Middle frontal gyrus (tissue), 1 donor: Measurements from ENCODE around the gene FDX2.

Experiments
- DNase-seq: peaks from one replicate; pipeline ENCODE4 v3.0.0-alpha.2; 2015; ENCODE audit warnings: low spot score; ENCODE audit errors: extremely low spot score

The FDX2 gene

DNA sequence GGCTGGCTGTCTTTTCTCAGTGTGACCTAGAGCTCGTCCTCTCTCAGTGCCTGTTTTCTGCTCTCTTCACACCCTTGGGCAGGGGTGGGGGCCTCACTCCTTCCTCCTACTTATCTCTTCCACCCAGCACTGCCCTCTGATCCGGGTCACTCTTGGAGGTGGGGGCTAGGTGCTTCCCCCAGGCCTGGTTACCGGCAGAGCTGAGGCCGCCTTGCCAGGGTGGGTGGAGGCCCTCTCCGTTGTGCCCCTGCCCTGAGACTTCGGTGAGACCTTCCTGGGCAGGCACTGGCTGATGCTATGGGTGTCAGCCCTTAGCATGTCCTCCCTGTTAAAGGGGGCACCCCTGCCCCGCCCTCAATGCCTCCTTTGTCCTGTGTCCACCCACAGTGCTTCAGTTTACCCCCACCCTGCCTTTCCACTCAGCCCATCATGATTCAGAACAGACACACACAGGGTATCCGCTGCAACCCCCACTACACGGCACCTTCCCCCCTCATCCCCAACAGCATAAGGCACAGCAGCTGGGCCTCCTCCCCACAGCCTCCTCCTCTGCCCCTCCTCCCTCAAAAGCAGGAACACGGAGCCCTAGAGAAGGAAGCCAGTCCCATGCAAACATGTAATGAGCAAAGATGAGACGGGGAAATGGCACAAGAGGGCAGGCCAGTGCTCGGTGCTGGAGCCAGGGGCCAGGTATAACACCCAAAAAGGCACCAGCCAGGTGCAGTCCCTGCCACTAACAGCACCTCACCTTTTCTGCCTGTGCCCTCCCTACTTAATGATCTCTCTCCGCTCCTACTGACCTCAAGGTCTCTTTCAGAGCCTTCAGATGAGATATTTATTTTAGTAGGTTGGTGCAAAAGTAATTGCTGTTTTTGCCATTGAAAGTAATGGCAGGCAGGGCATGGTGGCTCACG lies 16.0 kb downstream of the FDX2 start:
- no peak for DNase-seq

DNA sequence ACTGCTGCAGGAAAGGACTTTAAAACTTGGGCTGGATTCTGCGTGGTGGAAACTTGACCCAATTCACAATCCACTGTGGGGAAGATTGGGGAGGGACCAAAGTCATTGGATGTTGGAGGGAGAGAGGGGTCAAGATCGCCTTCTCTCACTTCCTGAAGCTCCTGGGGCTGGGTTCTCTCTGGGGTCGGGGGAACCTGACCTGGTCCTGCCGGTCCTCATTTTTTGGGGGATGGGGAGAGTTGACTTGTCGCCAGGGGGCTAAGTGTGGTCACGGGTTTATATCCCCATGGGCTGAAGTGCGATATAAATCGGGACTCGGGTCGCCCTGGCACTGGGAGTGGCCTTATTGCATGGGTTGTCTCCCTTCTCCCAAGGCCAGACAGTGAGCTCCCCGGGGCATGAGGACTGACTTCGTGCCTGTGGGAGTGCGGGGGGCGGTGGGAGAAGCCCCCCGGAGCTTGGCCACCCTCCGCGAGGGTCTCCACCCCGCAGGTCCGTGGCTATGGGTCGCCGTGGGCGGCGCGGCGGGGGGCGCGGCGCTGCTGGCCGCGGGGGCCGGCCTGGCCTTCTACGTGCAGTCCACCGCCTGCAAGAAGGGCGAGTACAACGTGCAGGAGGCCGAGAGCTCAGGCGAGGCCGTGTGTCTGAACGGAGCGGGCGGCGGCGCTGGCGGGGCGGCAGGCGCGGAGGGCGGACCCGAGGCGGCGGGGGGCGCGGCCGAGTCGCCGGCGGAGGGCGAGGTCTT lies 19.8 kb downstream of the FDX2 start:
- no peak for DNase-seq

DNA sequence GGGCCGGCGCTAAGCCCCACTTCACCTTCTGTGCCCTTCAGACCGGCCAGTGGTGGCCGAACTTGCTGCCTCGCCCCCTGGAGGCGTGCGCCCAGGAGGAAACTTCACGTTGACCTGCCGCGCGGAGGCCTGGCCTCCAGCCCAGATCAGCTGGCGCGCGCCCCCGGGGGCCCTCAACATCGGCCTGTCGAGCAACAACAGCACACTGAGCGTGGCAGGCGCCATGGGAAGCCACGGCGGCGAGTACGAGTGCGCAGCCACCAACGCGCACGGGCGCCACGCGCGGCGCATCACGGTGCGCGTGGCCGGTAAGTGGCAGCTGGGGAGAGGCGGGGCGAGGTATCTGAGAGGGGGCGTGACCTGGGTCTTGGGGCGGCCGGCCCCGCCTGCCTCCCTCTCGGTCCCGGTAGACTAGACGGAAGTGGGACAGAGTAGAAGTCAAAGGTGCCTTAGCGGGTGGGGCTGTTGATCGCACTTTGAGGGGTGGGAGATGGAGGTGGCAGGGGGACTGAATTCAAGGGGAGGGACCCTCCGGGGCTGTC lies 20.4 kb downstream of the FDX2 start:
- no peak for DNase-seq

DNA sequence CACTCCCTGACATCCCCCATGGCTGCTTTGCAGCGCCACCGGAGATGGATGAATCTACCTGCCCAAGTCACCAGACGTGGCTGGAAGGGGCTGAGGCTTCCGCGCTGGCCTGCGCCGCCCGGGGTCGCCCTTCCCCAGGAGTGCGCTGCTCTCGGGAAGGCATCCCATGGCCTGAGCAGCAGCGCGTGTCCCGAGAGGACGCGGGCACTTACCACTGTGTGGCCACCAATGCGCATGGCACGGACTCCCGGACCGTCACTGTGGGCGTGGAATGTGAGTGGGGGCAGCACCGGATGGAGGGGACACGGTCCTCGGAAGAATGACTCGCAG lies 21.5 kb downstream of the FDX2 start:
- DNase-seq: no peak

DNA sequence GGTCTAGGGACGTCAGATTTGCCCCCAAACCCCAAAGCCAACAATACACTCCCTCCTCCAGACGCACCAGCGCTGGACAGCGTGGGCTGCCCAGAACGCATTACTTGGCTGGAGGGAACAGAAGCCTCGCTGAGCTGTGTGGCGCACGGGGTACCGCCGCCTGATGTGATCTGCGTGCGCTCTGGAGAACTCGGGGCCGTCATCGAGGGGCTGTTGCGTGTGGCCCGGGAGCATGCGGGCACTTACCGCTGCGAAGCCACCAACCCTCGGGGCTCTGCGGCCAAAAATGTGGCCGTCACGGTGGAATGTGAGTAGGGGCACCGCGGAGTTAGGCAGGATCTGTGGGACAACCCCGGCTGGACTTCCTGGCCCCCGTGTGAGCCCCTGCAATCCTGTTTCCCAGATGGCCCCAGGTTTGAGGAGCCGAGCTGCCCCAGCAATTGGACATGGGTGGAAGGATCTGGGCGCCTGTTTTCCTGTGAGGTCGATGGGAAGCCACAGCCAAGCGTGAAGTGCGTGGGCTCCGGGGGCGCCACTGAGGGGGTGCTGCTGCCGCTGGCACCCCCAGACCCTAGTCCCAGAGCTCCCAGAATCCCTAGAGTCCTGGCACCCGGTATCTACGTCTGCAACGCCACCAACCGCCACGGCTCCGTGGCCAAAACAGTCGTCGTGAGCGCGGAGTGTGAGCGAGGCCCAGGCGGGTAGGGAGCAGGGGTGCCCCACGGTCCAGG lies 22.0 kb downstream of the FDX2 start:
- DNase-seq: no peak

DNA sequence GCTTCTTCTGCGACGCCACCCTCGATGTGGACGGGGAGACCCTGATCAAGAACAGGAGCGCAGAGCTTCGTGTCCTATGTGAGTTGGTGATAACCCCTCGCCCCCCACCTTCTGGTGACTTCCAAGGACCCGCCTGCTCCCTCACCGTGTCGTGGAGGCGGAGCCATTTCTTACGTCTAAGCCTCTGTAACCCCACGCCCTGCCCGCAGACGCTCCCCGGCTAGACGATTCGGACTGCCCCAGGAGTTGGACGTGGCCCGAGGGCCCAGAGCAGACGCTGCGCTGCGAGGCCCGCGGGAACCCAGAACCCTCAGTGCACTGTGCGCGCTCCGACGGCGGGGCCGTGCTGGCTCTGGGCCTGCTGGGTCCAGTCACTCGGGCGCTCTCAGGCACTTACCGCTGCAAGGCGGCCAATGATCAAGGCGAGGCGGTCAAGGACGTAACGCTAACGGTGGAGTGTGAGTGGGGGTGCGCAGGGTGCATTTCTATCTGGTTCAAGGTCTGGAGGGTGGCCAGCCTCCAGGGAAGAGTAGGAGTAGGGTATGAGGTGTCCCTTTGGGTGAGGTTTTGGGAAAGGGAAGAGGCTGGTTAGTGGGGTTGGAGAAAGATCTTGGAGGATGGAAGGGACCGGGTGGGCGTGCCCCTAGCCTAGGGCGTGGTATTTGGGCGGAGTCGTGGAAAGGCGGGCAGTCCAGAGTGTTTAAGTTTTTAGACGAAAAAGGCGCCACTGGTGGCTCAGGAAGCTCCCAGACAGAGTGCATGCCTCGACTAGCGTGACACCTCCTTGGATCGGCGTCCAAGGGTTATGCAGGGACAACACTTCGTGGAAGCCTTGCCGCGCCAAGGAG lies 22.8 kb downstream of the FDX2 start:
- no peak for DNase-seq

DNA sequence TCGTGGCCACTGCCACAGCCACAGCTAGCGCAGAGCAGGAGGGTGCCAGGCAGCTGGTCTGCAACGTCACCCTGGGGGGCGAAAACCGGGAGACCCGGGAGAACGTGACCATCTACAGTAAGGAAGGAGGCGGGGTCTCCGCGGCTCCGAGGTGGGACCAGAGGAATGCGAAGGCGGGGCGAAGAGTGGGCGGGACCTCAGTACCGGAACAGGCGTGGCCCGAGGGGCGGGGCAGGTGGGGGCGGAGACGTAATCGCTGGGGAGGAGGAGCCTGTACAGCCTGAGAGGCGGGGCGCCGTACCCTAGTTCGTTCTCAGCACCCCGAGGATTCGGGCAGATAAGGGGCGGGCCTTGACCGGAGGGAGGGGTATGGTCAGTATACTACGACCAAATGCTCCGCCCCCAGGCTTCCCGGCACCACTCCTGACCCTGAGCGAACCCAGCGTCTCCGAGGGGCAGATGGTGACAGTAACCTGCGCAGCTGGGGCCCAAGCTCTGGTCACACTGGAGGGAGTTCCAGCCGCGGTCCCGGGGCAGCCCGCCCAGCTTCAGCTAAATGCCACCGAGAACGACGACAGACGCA lies 23.5 kb downstream of the FDX2 start:
- DNase-seq: no peak

DNA sequence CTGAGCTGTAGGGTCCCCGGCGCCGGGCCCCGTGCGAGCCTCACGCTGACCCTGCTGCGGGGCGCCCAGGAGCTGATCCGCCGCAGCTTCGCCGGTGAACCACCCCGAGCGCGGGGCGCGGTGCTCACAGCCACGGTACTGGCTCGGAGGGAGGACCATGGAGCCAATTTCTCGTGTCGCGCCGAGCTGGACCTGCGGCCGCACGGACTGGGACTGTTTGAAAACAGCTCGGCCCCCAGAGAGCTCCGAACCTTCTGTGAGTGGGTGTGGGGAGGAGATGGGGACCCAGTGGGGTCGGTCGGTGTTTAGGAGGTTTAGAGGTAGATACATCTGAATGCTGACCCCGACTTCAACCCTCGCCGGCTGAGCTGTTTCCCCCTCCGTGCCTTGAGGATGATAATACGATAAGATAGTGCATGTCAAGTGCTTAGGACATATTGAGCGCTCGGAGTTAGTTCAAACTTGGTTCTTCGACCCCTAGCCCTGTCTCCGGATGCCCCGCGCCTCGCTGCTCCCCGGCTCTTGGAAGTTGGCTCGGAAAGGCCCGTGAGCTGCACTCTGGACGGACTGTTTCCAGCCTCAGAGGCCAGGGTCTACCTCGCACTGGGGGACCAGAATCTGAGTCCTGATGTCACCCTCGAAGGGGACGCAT lies 24.1 kb downstream of the FDX2 start:
- no peak for DNase-seq

DNA sequence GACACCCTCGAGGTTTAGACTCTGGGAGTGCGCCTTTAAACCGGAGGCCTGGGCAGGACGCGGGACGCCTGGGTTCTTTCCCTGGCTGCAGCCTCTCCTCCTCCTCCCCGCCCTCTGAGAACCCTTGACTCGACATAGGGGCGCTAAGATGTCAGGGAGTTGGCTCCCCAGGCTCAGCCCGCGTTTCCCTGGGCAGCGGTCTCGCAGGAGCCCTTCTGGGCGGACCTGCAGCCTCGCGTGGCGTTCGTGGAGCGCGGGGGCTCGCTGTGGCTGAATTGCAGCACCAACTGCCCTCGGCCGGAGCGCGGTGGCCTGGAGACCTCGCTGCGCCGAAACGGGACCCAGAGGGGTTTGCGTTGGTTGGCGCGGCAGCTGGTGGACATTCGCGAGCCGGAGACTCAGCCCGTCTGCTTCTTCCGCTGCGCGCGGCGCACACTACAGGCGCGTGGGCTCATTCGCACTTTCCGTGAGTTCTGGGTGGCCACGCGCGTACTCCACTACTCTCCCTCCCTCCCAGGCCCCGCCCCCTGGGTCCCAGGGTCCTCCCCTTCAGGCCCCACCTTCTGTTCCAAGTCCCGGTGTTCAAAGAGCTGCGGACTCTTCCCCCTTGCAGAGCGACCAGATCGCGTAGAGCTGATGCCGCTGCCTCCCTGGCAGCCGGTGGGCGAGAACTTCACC lies 24.8 kb downstream of the FDX2 start:
- no peak for DNase-seq

DNA sequence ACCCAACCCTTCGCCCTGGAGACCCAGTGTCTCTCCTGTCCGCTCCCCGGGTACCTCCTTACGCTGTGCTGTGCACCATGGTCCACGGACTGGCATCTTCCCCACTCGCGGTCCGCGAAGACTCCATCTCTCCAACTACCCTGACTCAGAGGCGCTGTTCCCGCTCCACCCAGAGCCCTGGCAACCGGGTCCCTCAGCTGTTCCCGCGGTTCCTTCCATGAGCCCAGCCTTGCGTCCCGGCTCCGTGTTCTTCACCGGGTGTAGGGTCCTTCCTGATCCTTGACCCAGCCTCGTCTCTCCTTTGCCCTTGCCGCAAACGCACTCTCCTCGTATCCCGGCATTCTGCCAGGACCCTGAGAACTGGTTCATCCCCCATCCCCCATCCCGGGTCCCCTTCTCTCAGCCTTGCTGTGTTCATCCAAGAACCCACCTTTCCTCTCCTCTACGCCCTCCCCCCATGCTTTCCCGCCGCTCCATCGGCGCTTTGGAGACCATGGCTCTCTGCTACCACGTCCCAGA lies 25.4 kb downstream of the FDX2 start:
- no peak for DNase-seq

DNA sequence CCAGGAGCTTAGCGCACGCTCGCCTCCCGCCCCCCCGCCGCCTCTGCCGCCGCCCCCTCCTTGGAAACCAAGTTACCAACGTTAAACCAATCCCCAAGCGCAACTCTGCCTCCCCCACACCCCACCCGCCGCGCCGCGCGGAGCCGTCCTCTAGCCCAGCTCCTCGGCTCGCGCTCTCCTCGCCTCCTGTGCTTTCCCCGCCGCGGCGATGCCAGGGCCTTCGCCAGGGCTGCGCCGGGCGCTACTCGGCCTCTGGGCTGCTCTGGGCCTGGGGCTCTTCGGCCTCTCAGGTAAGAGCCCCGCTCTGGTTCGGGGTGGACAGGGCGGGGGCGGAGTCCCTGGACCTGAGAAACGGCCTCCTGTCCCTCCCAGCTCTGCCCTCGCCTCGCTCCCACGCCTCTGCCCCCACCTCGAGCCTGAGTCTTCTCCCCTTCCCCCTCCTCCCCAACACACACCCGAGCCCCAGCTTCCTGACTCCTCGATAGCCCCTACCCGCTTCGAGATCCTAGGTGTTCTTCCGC lies 25.9 kb downstream of the FDX2 start, which contains the start of gene ICAM5:
TSS of gene ICAM5 (plus strand) at position 117 of the 521 bp plus-strand sequence. CDS start at position 209, 92 bp downstream.
- DNase-seq: no peak

DNA sequence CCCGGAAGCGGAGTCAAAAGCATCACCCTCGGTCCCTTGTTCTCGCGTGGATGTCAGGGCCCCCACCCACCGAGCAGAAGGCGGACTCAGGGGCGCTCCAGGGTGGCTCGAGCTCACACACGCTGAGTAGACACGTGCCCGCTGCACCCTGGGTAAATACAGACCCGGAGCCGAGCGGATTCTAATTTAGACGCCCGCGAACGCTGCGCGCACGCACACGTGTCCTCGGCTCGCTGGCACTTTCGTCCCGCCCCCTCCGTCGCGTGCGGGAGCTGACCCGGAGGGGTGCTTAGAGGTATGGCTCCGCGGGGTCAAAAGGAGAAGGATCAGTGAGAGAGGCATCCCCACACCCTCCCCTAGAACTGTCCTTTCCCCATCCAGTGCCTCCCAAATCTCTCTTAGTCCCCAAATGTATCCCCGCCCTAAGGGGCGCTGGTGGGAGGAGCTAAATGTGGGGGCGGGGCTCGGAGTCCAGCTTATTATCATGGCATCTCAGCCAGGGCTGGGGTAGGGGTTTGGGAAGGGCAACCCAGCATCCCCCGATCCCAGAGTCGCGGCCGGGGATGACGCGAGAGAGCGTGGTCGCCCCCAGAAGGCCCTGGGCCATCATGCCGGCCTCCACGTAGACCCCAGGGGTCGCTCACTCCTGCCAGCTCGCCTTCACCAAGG lies 26.5 kb downstream of the FDX2 start:
- DNase-seq: peak; percentile 18

DNA sequence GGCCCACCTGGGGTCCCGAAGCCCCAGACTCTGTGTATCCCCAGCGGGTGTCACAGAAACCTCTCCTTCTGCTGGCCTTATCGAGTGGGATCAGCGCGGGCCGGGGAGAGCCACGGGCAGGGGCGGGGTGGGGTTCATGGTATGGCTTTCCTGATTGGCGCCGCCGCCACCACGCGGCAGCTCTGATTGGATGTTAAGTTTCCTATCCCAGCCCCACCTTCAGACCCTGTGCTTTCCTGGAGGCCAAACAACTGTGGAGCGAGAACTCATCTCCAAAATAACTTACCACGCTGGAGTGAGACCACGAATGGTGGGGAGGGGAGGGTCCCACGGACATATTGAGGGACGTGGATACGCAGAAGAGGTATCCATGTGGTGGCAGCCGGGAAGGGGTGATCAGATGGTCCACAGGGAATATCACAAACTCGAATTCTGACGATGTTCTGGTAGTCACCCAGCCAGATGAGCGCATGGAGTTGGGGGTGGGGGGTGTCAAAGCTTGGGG lies 27.1 kb downstream of the FDX2 start:
- no peak for DNase-seq

DNA sequence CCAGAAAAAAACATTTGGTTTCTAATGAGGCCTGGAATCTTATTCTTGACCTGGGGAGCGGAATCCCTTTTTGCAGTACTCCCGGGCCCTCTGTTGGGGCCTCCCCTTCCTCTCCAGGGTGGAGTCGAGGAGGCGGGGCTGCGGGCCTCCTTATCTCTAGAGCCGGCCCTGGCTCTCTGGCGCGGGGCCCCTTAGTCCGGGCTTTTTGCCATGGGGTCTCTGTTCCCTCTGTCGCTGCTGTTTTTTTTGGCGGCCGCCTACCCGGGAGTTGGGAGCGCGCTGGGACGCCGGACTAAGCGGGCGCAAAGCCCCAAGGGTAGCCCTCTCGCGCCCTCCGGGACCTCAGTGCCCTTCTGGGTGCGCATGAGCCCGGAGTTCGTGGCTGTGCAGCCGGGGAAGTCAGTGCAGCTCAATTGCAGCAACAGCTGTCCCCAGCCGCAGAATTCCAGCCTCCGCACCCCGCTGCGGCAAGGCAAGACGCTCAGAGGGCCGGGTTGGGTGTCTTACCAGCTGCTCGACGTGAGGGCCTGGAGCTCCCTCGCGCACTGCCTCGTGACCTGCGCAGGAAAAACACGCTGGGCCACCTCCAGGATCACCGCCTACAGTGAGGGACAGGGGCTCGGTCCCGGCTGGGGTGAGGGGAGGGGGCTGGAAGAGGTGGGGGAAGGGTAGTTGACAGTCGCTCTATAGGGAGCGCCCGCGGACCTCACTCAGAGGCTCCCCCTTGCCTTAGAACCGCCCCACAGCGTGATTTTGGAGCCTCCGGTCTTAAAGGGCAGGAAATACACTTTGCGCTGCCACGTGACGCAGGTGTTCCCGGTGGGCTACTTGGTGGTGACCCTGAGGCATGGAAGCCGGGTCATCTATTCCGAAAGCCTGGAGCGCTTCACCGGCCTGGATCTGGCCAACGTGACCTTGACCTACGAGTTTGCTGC lies 28.7 kb downstream of the FDX2 start, which contains the start of gene ICAM4:
TSS of gene ICAM4 (plus strand) at position 153 of the 935 bp plus-strand sequence. CDS start at position 211, 58 bp downstream.
- no peak for DNase-seq

DNA sequence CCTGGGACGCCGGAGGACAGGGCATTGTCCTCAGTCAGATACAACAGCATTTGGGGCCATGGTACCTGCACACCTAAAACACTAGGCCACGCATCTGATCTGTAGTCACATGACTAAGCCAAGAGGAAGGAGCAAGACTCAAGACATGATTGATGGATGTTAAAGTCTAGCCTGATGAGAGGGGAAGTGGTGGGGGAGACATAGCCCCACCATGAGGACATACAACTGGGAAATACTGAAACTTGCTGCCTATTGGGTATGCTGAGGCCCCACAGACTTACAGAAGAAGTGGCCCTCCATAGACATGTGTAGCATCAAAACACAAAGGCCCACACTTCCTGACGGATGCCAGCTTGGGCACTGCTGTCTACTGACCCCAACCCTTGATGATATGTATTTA lies 30.4 kb downstream of the FDX2 start:
- no peak for DNase-seq

DNA sequence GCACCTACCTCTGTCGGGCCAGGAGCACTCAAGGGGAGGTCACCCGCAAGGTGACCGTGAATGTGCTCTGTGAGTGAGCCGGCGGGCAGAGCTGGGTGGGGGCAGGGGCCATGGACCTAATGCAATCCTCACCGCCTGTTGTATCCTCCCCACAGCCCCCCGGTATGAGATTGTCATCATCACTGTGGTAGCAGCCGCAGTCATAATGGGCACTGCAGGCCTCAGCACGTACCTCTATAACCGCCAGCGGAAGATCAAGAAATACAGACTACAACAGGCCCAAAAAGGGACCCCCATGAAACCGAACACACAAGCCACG lies 30.9 kb downstream of the FDX2 start:
- DNase-seq: no peak
